GM21381 (cell line): ENCODE data around the gene SH2D5.

Experiments
- ATAC-seq: cut with Tn5 transposase; IDR thresholded peaks from one replicate; pipeline ENCODE4 v1.9.1; 2021; ENCODE audit warnings: mild to moderate bottlenecking, moderate library complexity; ENCODE audit not compliant: unreplicated experiment

SH2D5 gene

DNA sequence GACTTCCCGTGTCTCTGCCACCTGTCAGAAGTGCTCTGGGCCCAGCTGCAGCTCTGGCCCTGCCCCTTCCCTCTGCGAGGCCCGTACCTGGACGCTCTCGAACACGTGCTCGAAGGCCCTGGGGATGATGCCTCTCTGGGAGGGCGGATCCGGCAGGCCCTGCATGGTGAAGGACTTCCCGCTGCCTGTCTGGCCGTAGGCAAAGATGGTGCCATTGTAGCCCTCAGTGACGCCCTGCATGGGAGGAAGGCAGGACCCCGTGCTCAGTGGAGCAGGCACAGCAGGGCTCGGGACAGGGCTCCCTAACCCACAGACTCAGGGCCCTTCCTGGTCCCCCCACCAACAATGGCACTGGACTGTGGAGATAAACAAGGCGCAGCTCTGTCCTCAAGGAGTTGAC lies 17.1 kb downstream of the SH2D5 start:
- ATAC-seq, result no peak

DNA sequence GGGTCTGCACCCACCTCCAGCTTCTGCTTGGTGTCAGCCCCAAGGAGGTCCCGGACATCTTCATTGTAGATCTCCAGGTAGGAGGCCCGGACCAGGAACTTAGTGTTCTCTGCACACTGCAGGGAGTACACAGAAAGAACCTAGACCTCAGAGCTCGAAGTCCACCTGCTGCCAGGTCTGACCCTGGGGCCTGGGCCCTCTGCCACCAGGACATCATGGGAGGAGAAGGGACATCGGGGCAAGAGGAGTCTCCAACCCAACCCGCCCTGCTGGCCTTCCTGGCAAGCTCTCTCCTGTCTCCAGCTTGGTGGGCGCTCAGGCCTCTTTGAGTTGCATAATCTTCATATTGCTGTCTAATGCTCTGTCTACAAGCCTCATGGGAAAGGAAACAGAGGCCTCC lies 19.1 kb downstream of the SH2D5 start:
- ATAC-seq, result no peak

DNA sequence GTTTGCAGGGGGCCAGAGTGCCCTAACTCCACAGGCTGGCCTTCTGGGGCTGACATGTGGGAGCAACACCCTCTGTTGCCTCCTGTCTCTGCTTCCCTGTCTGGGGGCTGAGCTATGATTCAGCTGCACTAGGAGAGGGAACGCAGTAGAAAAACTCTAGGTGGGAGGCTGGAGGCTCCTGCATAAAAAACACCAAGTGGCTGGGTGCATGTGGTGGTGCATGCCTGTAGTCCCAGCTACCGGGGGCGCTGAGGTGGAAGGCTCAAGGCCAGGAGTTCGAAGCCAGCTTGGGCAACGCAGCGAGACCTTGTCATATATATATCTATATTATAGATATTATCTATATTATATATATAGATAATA lies 20.3 kb downstream of the SH2D5 start:
- no peak for ATAC-seq

DNA sequence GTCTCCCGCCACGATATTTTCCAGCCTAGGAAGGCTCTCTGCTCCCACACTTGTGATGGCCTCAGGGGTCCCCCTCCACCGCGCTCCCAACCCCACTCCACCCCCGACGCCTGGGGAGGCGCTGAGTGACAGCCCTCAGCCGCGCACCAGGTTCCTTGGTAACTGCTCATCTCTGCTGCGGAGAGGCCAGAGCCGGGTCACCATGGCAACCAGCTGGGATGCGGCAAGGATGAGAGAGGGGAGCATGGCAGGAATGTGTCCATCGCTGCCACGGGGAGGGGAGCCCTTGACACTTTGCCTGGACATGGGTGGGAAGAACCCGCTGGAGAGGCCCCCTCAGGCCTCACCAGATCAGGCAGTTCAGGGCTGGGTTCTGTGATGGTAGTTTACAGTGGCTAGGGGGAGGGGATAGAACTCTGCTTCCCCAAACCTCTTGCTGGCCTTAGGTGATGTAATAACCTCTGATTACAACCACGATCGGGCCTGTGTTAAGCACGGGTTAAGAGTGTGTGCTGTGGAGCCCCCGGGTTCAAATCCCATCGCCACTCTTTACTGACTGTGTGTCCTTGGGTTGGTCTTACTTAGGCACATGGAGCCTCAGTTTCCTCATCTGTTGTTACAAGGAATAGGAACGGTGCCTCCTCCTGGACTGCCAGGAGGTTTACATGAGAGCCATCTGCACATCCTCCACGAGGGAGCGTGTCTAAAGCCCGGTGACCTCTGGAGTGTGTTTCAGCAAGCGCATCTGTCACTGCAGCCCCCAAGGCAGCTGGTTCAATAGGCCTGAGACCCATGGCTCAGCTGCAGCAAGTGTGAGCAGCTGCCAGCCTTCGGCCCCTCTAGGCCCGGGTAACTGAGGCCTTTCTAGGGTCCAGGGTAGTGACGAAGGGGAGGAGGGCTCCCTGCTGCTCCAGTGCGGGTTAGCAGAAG lies 21.0 kb downstream of the SH2D5 start:
- no peak for ATAC-seq

DNA sequence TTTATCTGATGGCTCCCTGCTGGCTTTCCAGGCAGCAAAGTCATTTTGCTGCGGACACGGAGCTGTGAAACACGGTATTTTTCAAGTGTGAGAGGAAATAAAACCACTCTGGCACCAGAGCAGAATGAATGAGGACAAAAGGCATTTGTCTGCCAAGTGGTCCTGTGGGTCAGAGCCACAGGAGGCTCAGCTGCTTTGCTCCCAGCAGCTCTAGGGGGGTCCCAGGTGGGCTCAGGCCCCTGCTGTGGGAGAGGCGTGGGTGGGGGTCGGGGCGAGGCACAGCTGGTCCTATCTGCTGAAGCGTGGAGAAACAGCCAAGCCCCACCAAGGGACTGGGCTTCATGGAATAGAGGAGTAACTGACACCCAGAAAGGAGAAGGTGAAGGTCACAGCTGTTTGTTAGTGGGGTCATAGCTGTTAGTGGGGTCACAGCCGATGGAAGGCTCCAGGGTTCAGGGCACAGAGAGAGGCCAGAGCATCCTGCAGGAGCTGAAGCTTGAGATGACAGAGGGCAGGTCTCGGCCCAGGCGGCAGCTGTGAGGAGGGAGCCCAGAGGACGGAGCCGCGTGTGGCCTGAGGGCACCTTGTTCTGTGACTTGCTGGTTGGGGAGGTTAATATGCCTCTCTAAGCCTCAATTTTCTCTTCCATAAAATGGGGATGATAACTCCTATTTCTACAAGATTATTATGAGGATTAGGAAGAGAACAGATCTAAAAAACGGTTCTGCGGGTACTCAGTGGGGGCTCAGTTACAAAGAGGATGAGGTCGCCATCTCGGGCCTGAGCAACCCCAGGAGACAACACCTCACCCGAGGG lies 21.8 kb downstream of the SH2D5 start:
- ATAC-seq, result no peak

DNA sequence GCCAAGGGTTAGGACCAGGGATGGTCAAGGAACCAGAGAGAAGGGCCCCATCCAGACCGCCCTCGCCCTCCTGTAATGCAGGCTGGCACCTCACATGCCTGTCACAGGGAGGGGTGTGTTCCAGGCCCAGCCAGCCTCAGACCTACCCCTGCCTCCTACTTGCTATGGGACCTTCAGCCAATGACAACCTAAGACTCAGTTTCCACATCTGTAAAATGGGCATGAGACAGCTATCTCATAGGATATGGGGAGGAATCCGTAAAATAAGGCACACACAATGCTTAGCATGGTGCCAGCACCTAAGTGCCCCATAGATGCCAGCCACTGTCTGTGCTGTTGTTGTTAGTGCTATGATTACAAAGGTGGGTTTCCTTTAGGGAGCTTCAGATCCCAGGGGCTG lies 22.6 kb downstream of the SH2D5 start:
- ATAC-seq, result no peak

DNA sequence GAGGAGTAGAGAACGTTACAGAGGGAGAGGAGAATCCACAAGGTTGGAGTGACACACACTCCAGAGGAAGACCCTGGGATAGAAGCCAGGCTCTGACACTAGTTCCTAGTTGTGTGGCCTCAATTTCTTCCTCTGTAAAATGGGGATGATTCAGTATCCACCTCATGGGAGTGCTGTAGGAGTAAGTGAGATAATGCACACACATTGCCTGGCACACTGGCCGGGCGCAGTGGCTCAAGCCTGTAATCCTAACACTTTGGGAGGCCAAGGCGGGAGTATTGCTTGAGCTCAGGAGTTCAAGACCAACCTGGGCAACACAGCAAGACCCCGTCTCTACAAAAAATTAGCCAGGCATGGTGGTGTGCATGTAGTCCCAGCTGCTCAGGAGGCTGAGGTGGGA lies 23.6 kb downstream of the SH2D5 start:
- no peak for ATAC-seq

DNA sequence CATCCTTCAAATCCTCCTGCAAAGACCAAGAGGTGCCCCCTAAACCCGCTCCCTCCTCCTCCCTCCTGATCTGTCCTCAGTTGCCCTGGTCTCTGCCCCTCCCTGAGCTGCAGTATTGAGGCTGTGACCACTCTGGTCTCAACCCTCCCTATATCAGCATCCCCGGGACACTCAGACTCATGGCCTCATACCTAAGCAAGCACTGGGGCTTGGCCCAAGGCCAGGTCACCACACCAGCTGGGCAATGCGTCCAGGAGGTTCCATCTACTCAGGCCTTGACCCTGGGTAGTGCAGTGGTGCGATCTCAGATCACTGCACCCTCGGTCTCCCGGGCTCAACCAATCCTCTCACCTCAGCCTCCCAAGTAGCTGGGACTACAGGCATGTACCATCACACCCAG lies 24.4 kb downstream of the SH2D5 start:
- no peak for ATAC-seq

DNA sequence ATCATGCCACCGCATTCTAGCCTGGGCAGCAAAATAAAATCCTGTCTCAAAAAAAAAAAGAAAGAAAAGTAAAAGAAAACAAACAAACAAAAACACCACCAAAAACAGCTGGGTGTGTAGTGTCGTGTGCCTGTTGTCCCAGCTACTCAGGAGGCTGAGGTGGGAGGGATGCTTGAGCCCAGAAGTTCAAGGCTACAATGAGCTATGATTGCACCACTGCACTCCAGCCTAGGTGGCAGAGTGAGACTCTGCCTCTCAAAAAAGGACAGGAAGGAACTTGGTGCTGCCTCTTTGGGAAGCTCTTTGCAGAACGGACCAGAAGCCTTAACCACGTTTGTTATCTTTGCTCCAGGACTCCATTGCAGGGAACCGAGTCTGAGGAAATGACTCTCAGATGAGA lies 25.7 kb downstream of the SH2D5 start:
- ATAC-seq, result no peak

DNA sequence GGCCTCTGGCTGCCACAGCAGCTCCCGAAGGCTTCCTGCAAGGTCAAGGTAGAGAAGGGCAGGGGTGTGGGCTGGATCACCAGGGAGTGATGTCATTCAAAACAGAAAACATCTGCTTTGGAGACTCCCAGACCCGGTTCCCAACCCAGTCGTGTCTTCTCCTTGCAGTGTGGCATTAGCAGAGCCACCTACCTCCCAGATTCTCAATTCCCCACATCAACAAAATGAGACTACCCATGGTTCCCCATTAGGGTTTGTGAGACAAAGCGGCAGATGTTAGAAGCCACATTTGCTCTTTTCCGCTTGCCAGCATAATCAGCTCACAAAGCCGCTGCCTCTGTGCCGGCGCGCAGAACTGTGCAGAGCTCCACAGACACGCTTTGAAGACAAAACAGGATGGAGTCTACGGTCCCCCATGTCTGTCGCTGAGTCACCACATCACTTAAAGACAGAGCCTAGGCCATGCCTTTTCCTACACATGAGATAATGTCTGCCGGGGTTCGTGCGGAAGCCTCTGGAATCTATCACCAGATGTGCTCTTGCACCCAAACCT lies 27.2 kb downstream of the SH2D5 start:
- no peak for ATAC-seq

DNA sequence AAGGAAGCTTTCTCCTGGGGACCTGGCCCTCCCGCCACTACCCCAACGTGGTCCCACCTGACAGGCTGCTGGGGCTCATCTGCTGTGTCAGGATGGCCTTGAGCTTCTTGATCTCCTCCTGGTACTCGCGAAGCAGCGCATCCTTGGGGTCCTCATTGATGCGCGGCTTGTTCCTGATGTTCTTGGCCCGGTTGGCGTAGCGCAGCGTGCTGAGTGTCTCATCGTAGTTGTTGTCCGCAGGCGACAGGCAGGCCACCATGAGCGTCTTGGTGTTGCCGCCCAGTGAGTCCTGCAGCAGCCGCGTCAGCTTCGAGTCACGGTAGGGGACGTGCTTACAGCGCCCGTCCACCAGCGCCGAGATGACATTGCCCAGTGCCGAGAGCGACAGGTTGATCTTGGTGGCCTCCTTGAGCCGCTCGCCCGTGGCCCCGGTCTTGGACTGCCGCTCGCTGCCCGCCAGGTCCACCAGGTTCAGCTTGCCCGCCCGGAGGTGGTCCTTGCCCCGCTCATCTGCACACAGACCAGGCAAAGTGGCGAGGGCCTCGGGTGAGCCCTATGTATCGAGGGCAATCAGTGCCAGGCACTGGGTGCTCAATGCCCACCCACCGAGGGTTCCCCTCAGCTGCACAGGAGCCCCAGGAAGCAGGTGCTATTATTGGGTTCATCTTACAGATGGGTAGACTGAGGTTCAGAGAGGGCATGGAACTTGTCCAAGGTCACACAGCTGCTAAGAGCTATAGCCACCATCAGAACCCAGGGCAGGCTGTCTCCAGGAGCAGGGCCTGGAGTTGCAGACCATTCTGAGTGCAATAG lies 27.9 kb downstream of the SH2D5 start:
- ATAC-seq, result no peak

DNA sequence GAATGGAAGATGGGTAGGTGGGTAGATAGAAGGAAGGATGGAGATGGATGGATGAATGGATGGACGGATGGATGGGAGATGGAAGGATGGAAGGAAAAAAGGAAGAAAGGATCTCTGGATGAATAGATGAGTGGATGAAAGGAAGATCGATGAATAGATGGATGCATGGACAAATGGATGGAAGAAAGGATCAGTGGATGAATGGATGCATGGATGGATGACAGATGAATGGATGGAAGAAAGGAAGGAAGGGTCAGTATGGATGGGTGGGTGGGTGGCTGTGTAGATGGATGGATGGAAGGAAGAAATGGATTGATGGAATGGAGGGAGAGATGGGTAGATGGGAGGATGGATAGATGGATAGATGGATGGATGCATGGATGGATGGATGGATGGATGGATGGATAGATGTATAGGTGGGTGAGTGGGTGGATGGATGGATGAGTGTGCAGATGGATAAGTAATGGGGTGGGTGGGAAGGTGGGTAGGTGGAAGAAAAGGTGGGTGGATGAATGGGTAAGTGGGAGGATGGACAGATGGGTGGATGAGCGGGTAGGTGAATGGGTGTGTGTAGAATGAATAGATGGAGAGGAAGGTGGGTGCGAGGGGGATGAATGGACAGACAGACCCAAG lies 29.3 kb downstream of the SH2D5 start:
- no peak for ATAC-seq

DNA sequence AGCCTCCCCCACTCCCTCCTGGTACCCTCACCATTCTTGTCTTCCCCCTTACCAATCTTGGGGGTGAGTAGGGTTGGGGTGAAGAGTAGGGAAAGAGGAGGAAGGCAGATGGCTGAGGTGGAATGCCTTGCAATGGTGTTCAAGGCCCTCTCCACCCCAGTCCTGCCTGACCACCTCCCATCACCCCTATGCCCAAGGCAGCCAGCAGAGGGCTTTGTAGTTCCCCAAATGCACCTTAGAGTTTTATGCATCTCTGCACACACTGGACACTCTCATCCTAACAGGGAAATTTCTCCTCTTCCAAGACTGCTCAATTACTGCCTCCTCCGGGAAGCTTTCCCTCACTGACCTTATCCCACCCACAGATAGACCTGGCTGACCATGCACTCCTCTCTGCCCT lies 30.1 kb downstream of the SH2D5 start:
- ATAC-seq, result no peak

DNA sequence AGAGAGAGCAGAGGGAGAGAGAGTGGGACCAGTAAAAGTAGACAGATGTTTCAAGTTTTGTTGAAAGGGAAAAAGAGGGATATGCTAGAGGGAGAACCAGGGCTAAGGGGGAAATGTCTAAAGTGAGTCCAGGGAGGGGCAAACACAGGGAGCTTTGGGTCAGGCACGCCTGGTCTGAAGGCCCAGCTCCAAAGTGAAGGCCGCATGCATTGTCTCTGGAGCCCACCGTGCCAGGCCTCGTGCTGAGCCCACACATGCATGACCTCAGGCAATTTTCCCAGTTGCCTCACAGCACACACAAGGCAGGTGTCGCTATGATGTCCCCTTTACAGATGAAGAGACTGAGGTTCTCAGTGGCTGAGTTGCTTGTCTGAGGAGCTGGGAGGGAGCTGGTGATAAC lies 30.7 kb downstream of the SH2D5 start:
- ATAC-seq, result no peak

DNA sequence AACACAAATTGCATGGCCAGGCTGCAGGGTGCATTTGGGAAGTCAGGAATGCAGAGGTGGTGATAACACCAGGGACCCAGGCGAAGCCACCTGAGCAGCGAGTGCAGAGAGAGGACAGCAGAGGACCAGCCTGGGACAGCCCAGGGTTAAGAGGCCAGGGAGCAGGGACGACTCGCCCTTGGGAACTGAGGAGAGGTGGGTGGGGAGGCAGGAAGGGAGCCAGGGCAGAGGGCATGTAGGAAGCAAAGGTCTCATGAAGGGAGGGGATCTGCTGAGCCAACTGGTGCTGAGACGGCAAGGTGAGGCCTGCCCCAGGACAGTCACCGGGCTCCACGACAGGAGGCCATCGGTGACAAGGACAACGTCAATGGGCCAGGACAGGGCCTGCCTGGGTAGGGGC lies 31.1 kb downstream of the SH2D5 start:
- no peak for ATAC-seq

DNA sequence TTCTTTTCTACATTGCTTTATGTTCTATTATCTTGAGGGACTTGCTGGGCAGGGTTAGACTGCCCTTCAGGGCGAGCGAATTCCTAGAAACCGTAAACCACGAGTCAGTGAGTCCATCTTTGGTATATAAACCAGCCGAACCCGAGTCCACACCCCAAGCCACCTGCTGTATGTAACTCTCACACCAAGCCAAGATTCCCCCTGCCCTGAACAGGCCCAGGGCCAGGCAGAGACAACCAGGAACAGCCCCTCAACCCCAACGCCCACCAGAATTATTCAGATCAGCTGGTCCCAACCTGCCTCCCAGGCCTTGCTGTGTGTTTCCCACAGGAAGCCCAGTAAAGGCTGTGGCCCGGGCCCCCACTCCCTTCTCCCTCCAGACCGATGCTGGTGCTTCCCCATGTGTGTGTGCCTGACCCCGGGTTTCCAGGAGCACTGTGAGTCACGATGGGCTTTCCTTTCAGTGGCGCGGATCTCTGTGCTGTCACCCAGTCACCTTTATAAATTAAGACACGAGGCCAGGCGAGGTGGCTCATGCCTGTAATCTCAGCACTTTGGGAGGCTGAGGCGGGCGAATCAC lies 31.8 kb downstream of the SH2D5 start:
- no peak for ATAC-seq

DNA sequence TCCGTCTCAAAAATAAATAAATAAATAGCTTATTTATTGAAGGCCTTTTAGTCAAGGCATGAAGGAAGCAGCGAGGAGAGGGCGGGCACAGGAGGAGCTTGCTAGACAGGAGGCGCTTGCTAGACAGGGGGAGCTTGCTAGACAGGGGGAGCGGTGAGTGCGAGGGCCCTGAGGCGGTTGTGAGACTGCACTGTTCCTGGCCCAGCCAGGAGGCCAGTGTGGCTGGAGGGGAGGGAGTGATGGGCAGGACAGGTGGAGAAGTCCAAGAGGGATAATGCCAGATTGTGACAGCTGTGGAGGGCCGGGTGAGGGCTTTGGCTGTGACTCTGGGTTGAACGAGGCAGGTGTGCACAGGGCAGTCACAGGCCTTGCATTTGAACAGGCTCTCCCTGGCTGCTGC lies 32.9 kb downstream of the SH2D5 start:
- ATAC-seq, result no peak

DNA sequence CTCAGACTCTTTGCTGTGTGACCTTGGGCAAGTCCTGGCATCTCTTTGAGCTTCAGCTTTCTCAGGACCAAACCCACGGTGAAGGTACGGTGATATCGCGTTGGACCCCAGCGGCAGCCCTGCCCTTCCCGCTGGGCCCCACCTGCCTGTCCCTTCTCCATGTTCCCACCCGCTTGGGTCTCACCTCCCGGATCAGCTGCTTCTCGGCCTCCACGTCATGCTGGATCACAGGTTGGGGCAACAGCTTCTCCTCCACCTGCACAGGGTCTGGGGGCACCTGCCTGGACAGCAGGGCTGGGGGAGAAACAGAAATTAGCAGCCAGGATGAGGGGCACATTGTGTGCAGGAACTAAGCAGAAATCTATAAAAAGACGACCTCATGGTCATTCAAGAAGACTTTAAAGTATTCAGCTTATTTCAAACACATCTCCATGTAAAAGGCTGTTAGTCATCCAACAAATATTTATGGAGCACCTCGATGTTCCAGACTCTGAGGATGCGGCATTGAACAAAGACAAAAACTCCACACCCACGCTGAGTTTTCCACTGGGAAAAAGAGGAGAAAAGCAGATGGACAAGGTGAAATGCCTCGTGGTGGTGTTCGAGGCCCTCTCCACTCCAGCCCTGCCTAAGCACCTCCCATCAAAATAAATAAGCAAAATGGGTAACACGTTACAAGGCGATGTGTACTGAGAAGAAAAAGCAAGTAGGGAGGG lies 34.1 kb downstream of the SH2D5 start:
- ATAC-seq, result no peak

DNA sequence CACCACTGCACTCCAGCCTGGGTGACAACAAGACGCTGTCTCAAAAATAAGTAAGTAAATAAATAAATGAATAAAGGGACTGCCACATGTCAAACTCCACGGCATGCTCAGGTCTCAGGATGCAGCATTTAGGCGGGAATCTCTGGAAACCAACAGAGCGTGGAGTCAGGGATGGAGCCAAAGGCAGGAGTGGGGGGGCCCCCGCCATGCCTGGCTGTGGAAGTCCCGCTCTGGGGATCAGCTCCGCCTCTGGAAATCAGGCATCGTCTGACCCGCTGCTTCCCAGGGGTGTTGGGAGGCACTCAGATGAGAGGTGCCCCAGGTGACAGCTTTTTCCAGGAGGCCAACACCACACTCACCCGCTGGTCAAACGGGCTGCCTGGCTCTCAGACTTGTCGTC lies 34.9 kb downstream of the SH2D5 start:
- ATAC-seq, result no peak
